ENCODE data around the gene ZC3H7A.

ZC3H7A gene

GRCh38 chr16:11799509-11800381 lies 2.7 kb upstream of the ZC3H7A start:
- H3K4me3 ChIP-seq (ENCODE audit: low read length) = no peak overlapping the region
- no peak for DNase-seq (ENCODE audit: low read depth)
- TF ChIP-seq CTCF (IDR thresholded peaks at IDR 0.05; ENCODE audit: insufficient read depth, low read depth, low read length, missing control alignments) = no peak

- no peak for TF ChIP-seq CTCF (IDR thresholded peaks at IDR 0.05; ENCODE audit: insufficient read depth, low read depth, low read length, missing control alignments)
- no peak overlapping the region for H3K4me3 ChIP-seq (ENCODE audit: low read length)
- DNase-seq (ENCODE audit: low read depth) = no peak
These were observed 1.9 kb upstream of the ZC3H7A start for GRCh38 chr16:11799017-11799381.

- DNase-seq (ENCODE audit: low read depth) = no peak
- no peak for TF ChIP-seq CTCF (IDR thresholded peaks at IDR 0.05; ENCODE audit: insufficient read depth, low read depth, low read length, missing control alignments)
- H3K4me3 ChIP-seq (ENCODE audit: low read length) = peak overlapping the region; percentile 52
These were observed 870 bp upstream of the ZC3H7A start for GRCh38 chr16:11797957-11798299.

- H3K4me3 ChIP-seq (ENCODE audit: low read length) = peak overlapping the region; percentile 94
- no peak for DNase-seq (ENCODE audit: low read depth)
- TF ChIP-seq CTCF (IDR thresholded peaks at IDR 0.05; ENCODE audit: insufficient read depth, low read depth, low read length, missing control alignments) = no peak
These were observed 562 bp downstream of the ZC3H7A start for GRCh38 chr16:11796227-11797165.

GRCh38 chr16:11795887-11796226 lies 1.2 kb downstream of the ZC3H7A start:
- no peak for TF ChIP-seq CTCF (IDR thresholded peaks at IDR 0.05; ENCODE audit: insufficient read depth, low read depth, low read length, missing control alignments)
- H3K4me3 ChIP-seq (ENCODE audit: low read length) = peak overlapping the region; percentile 94
- no peak for DNase-seq (ENCODE audit: low read depth)

GRCh38 chr16:11794996-11795886 lies 1.8 kb downstream of the ZC3H7A start:
- peak overlapping the region; percentile 94 for H3K4me3 ChIP-seq (ENCODE audit: low read length)
- DNase-seq (ENCODE audit: low read depth) = no peak
- no peak for TF ChIP-seq CTCF (IDR thresholded peaks at IDR 0.05; ENCODE audit: insufficient read depth, low read depth, low read length, missing control alignments)
